GM12892 (cell line): ENCODE data around the gene NFIX.

Experiments
- POLR2AphosphoS5 ChIP-seq: IDR thresholded peaks from 2 replicates; pipeline ENCODE4 v1.6.1; 2011; ENCODE audit warnings: low read depth, low read length, control low read depth
- TAF1 ChIP-seq: IDR thresholded peaks from 2 replicates; pipeline ENCODE4 v1.6.1; 2011; ENCODE audit warnings: low read depth, mild to moderate bottlenecking, control low read depth, low read length, borderline replicate concordance

- TF ChIP-seq TAF1 (no peak), POLR2AphosphoS5 (no peak)
Observed at GRCh38 chr19:12994701-12995595, at the start of gene NFIX.
